Calu3 (cell line): ENCODE data around the gene CTAGE1. TPM values are rescaled to one million over a fixed set of nuclear protein-coding genes. Genes with fewer than 3 reads are reported as not detected.
"Not testable (repeated sequence)": the region's sequence is repeated elsewhere in the genome, so short reads cannot be mapped to it uniquely, and the experiment has no call there.

Experiments
- BruUV-seq: library from RNA; stranded (reverse); fragments of 400-500 nt; replicated peaks from 2 replicates; lab custom pipeline; 2021; lab: Mats Ljungman, UMichigan
- CTCF ChIA-PET: fragments of 300-600 bp; sonication (Branson Sonifier 250); formaldehyde crosslinking; loops from one replicate; lab custom pipeline; 2022; ENCODE audit warnings: antibody characterized with exemption; lab: Charles Lee
- DNase-seq: peaks from one replicate; pipeline ENCODE4 v3.0.0; 2022
- H3K27ac Mint-ChIP-seq: one replicate; pipeline ENCODE4 v1.8.0; 2022; ENCODE audit warnings: mixed read lengths; ENCODE audit not compliant: unreplicated experiment
- H3K27me3 Mint-ChIP-seq: one replicate; pipeline ENCODE4 v1.8.0; 2022; ENCODE audit warnings: mixed read lengths; ENCODE audit not compliant: unreplicated experiment
- H3K36me3 Mint-ChIP-seq: one replicate; pipeline ENCODE4 v1.8.0; 2022; ENCODE audit warnings: mild to moderate bottlenecking, moderate library complexity, mixed read lengths; ENCODE audit not compliant: insufficient read depth, unreplicated experiment
- H3K4me1 Mint-ChIP-seq: one replicate; pipeline ENCODE4 v1.8.0; 2022; ENCODE audit warnings: mild to moderate bottlenecking, low read depth, mixed read lengths; ENCODE audit not compliant: unreplicated experiment
- H3K4me3 Mint-ChIP-seq: one replicate; pipeline ENCODE4 v1.8.0; 2022; ENCODE audit warnings: mild to moderate bottlenecking, low read depth, moderate library complexity, mixed read lengths; ENCODE audit not compliant: unreplicated experiment
- H3K9me3 Mint-ChIP-seq: one replicate; pipeline ENCODE4 v1.8.0; 2022; ENCODE audit warnings: low read depth, mixed read lengths; ENCODE audit not compliant: unreplicated experiment
- intact Hi-C: fragments of 100-400 bp; cut with micrococcal nuclease; formaldehyde crosslinking; loops from one replicate; pipeline ENCODE4 v1.10.0; 2022; ENCODE audit not compliant: unreplicated experiment
- total RNA-seq: library from RNA; stranded (reverse); gene quantifications from 2 replicates; pipeline ENCODE4 v1.2.3, GENCODE V29; 2022
- TF ChIP-seq, protein P1 (sequence below): fragments of 200-600 bp; IDR thresholded peaks from one replicate; pipeline ENCODE4 v1.8.0; 2022; ENCODE audit warnings: antibody characterized with exemption; ENCODE audit not compliant: unreplicated experiment

Gene CTAGE1
- total RNA-seq, 1 experiment from 2014 or later: not detected

- DNase-seq: no peak
- H3K36me3 Mint-ChIP-seq: no peaks in the 10 kb centered on the region
- no peak overlapping the region for H3K27ac Mint-ChIP-seq
- no peaks in the 10 kb centered on the region for H3K27me3 Mint-ChIP-seq
- CTCF ChIA-PET: no interaction called here
- intact Hi-C loops: loop anchor here (5.0 to 10.0 kb wide), 2 partner anchors 60 to 163 kb away; no protein-coding TSS in a partner anchor
- TF ChIP-seq, protein P1, sequence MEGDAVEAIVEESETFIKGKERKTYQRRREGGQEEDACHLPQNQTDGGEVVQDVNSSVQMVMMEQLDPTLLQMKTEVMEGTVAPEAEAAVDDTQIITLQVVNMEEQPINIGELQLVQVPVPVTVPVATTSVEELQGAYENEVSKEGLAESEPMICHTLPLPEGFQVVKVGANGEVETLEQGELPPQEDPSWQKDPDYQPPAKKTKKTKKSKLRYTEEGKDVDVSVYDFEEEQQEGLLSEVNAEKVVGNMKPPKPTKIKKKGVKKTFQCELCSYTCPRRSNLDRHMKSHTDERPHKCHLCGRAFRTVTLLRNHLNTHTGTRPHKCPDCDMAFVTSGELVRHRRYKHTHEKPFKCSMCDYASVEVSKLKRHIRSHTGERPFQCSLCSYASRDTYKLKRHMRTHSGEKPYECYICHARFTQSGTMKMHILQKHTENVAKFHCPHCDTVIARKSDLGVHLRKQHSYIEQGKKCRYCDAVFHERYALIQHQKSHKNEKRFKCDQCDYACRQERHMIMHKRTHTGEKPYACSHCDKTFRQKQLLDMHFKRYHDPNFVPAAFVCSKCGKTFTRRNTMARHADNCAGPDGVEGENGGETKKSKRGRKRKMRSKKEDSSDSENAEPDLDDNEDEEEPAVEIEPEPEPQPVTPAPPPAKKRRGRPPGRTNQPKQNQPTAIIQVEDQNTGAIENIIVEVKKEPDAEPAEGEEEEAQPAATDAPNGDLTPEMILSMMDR: no peak
- no peak overlapping the region for H3K4me3 Mint-ChIP-seq
- H3K4me1 Mint-ChIP-seq: peaks cover 24% of the 10 kb centered on the region
- H3K9me3 Mint-ChIP-seq: no peaks in the 10 kb centered on the region
- no TSS peak for BruUV-seq
These were observed 23.3 kb downstream of the CTAGE1 start for GRCh38 chr18:22394428-22394827.

- intact Hi-C loops: loop anchor here (5.0 to 10.0 kb wide), 2 partner anchors 62 to 164 kb away; no protein-coding TSS in a partner anchor
- H3K27ac Mint-ChIP-seq, H3K9me3 Mint-ChIP-seq, BruUV-seq, H3K4me3 Mint-ChIP-seq, H3K36me3 Mint-ChIP-seq, DNase-seq, H3K27me3 Mint-ChIP-seq, CTCF ChIA-PET: not testable (repeated sequence)
- H3K4me1 Mint-ChIP-seq: peaks cover 30% of the 10 kb centered on the region
These were observed 24.6 kb downstream of the CTAGE1 start for GRCh38 chr18:22393164-22393563.

DNA sequence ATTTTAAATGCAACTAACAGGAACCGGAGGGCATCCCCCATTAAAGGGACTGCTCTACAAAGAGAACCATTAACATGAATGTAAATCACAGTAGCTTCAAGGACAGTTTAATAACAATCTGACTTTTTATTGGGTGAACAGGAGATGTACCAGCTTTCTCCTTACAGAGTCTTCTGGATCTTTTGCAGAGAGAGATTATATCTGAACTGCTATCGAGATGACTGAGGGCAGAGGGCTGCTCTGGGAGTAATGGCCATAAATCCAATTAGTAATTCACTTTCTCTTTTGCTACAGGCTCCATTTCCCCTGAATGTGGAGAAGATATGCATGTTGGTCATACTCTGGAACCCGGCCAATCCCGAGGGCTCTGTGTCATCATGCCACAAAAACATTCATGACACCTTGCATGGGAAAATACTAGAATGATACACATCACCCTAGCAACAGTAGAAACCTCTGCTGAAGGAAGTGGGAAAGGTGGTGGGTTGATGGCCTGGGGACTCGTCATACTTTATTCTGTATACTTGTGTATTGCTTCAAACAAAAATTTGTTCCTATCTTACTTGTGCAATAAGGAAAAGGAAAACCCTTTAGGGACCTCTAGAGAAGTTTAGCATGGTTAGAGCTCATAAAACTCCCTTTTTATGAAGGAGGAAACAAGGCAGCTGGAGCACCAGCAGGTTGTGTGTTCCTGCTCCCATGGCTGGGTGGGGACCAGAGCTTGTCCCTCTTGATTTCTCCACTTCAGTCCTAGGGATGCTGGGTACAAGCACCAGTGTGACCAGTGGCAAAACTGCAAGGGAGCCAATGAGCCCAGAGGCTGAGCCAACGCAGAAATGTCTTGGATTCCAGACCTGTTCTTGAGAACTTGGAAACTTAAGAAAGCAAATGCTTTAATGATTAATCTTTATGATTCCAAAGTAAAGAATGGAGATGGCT is 26.0 kb downstream of the CTAGE1 start:
- H3K9me3 Mint-ChIP-seq: no peaks in the 10 kb centered on the region
- CTCF ChIA-PET: interaction anchor here (0.5 to 1.4 kb wide), 3 partner anchors 13 to 694 kb away, joined by 3 to 4 read pairs (median 3); no protein-coding TSS in a partner anchor
- no peak overlapping the region for H3K4me3 Mint-ChIP-seq
- peak overlapping the region; percentile 50 for H3K27ac Mint-ChIP-seq
- BruUV-seq: no TSS peak
- intact Hi-C loops: loop anchor here (5.0 to 10.0 kb wide), 2 partner anchors 63 to 166 kb away; no protein-coding TSS in a partner anchor
- H3K4me1 Mint-ChIP-seq: peaks cover 39% of the 10 kb centered on the region
- H3K36me3 Mint-ChIP-seq: no peaks in the 10 kb centered on the region
- TF ChIP-seq, protein P1: no peak
- no peaks in the 10 kb centered on the region for H3K27me3 Mint-ChIP-seq
- DNase-seq: peak; percentile 77

GRCh38 chr18:22387787-22388186 is 29.9 kb downstream of the CTAGE1 start:
- Mint-ChIP-seq H3K36me3 (no peaks in the 10 kb centered on the region), H3K9me3 (no peaks in the 10 kb centered on the region), H3K27ac (no peak overlapping the region), H3K4me1 (peaks cover 39% of the 10 kb centered on the region), H3K27me3 (no peaks in the 10 kb centered on the region), H3K4me3 (no peak overlapping the region)
- no peak for DNase-seq
- TF ChIP-seq, protein P1: no peak
- no TSS peak for BruUV-seq
- intact Hi-C loops: no loop called here
- CTCF ChIA-PET: interaction anchor here (0.9 kb wide), 1 partner anchor 9 kb away, joined by 5 read pairs; no protein-coding TSS in a partner anchor
